Endothelial cell of umbilical vein (primary cell): ENCODE data around the gene CYFIP2. TPM values are rescaled to one million over a fixed set of nuclear protein-coding genes. Genes with fewer than 3 reads are reported as not detected.

Experiments
- BruUV-seq: library from RNA; stranded (reverse); fragments of 400-500 nt; replicated peaks from 2 replicates; lab custom pipeline; 2021; lab: Mats Ljungman, UMichigan
- CTCF ChIA-PET: fragments of 300-600, 350-600 bp; sonication (Branson Sonifier 250); formaldehyde crosslinking; loops from one replicate; lab custom pipeline; 2021; ENCODE audit warnings: antibody characterized with exemption, inconsistent platforms; lab: Charles Lee
- POLR2A ChIA-PET: fragments of 300-600, 350-600 bp; sonication (Branson Sonifier 250); formaldehyde crosslinking; loops from one replicate; lab custom pipeline; 2021; ENCODE audit warnings: antibody characterized with exemption, inconsistent platforms; lab: Charles Lee
- DNase-seq: peaks from one replicate; pipeline ENCODE4 v3.0.0-alpha.2; 2011; ENCODE audit warnings: low read depth, low spot score
- FAIRE-seq: peaks from 2 replicates; lab custom pipeline; 2011; peaks lifted over from hg19 to GRCh38; lab: Jason Lieb, UNC
- H2AFZ ChIP-seq: 2 replicates; pipeline ENCODE4 v1.6.0; 2012; ENCODE audit warnings: low read depth, low read length, control low read depth, inconsistent platforms
- H3K27ac ChIP-seq: 2 replicates; pipeline ENCODE4 v1.5.1; 2011; ENCODE audit warnings: low read depth, mild to moderate bottlenecking, control low read depth, low read length, moderate library complexity; ENCODE audit not compliant: insufficient read depth
- H3K27me3 ChIP-seq, 2 experiments: 2 replicates each; pipeline versions ENCODE4 v1.6.0 to v1.6.1; 2011; ENCODE audit warnings: low read length in 2 of 2, mixed read lengths in 1 of 2; ENCODE audit not compliant: control insufficient read depth in 2 of 2, insufficient read depth in 2 of 2
- H3K36me3 ChIP-seq, 2 experiments: 2 replicates in 1 of 2; 3 replicates in 1 of 2; pipeline ENCODE4 v1.5.1; 2011; ENCODE audit warnings: low read length in 2 of 2, mild to moderate bottlenecking in 1 of 2, moderate library complexity in 1 of 2; ENCODE audit not compliant: control insufficient read depth in 2 of 2, insufficient read depth in 2 of 2; ENCODE audit errors: extremely low read depth in 1 of 2
- H3K4me1 ChIP-seq: 3 replicates; pipeline ENCODE4 v1.5.1; 2011; ENCODE audit warnings: mild to moderate bottlenecking, low read length; ENCODE audit not compliant: control insufficient read depth, insufficient read depth; ENCODE audit errors: extremely low read depth
- H3K4me2 ChIP-seq: 2 replicates; pipeline ENCODE4 v1.6.1; 2011; ENCODE audit warnings: low read length, control low read depth, mixed read lengths; ENCODE audit not compliant: insufficient read depth
- H3K4me3 ChIP-seq, 3 experiments: fragments of 200-600 bp in 1 of 3; sonication (generic), shearing (Covaris generic) in 1 of 3; replicated peaks in 1 of 3; 2 replicates each; pipeline ENCODE4 v1.5.1; 2011 to 2016; ENCODE audit warnings: control low read depth in 3 of 3, low read length in 3 of 3, mild to moderate bottlenecking in 2 of 3, inconsistent platforms in 1 of 3, low read depth in 1 of 3, moderate library complexity in 1 of 3; ENCODE audit not compliant: insufficient read depth in 1 of 3
- H3K79me2 ChIP-seq: 2 replicates; pipeline ENCODE4 v1.6.0; 2012; ENCODE audit warnings: low read length, inconsistent platforms; ENCODE audit not compliant: control insufficient read depth, insufficient read depth
- H3K9ac ChIP-seq: replicated peaks from 2 replicates; pipeline ENCODE3; 2011; ENCODE audit warnings: low read length, control low read depth; ENCODE audit not compliant: insufficient read depth; ENCODE audit errors: extremely low read depth
- H3K9me1 ChIP-seq: replicated peaks from 3 replicates; pipeline ENCODE4 v1.6.0; 2011; ENCODE audit warnings: mild to moderate bottlenecking, low read length; ENCODE audit not compliant: control insufficient read depth, insufficient read depth; ENCODE audit errors: extremely low read depth
- H3K9me3 ChIP-seq: replicated peaks from 2 replicates; pipeline ENCODE4 v1.5.1; 2012; ENCODE audit warnings: low read length, inconsistent platforms; ENCODE audit not compliant: control insufficient read depth, insufficient read depth
- H4K20me1 ChIP-seq: replicated peaks from 2 replicates; pipeline ENCODE3; 2011; ENCODE audit warnings: mild to moderate bottlenecking, low read length; ENCODE audit not compliant: control insufficient read depth, insufficient read depth; ENCODE audit errors: extremely low read depth
- EZH2 ChIP-seq: IDR thresholded peaks from 2 replicates; pipeline ENCODE4 v1.6.1; 2012; ENCODE audit warnings: borderline replicate concordance, low read depth, mild to moderate bottlenecking, moderate library complexity, low read length, inconsistent platforms; ENCODE audit not compliant: severe bottlenecking
- FOS ChIP-seq: IDR thresholded peaks from 2 replicates; pipeline ENCODE4 v1.6.1; 2011; ENCODE audit warnings: mild to moderate bottlenecking, low read length, moderate library complexity, borderline replicate concordance; ENCODE audit not compliant: insufficient read depth
- GATA2 ChIP-seq: IDR thresholded peaks from 2 replicates; pipeline ENCODE4 v1.7.0; 2011; ENCODE audit warnings: low read depth, mild to moderate bottlenecking, moderate library complexity, mixed read lengths, low read length; ENCODE audit not compliant: insufficient read length, insufficient read depth
- JUN ChIP-seq: IDR thresholded peaks from 2 replicates; pipeline ENCODE4 v1.6.1; 2011; ENCODE audit warnings: borderline replicate concordance, low read depth; ENCODE audit not compliant: insufficient read length, insufficient read depth
- MYC ChIP-seq: IDR thresholded peaks from one replicate; pipeline ENCODE4 v1.6.1; 2011; ENCODE audit warnings: mild to moderate bottlenecking, low read depth, low read length
- POLR2A ChIP-seq: IDR thresholded peaks from 2 replicates; pipeline ENCODE4 v1.6.1; 2012; ENCODE audit warnings: low read depth, mild to moderate bottlenecking, control low read depth, low read length
- POLR2AphosphoS5 ChIP-seq: IDR thresholded peaks from 2 replicates; pipeline ENCODE4 v1.6.1; 2012; ENCODE audit warnings: low read depth, mild to moderate bottlenecking, control low read depth, low read length, moderate library complexity; ENCODE audit not compliant: insufficient read depth
- dilution Hi-C: fragments of 300-500 bp; cut with MboI; formaldehyde crosslinking; loops from one replicate; pipeline ENCODE4 v1.15.0; 2019; ENCODE audit warnings: low sequenced_read_pairs; ENCODE audit not compliant: extremely low pct_ligation_motif_present
- intact Hi-C: fragments of 100-400 bp; cut with micrococcal nuclease; formaldehyde crosslinking; loops from one replicate; pipeline ENCODE4 v1.10.0; 2022
- polyA plus RNA-seq, 4 experiments: library from polyadenylated mRNA; depleted of rRNA in 3 of 4; stranded (reverse) in 3 of 4; unstranded in 1 of 4; fragments of >200 nt; gene quantifications; 2 replicates each; pipeline versions ENCODE4 v1.2.1 to v1.2.3, GENCODE V29; 2011 to 2012; ENCODE audit warnings: missing spikeins in 1 of 4
- total RNA-seq: library from RNA; stranded (reverse); gene quantifications from 2 replicates; pipeline ENCODE4 v1.2.3, GENCODE V29; 2021
- TF ChIP-seq, protein P1 (sequence below), 2 donors: IDR thresholded peaks; 1 replicate in 1 of 2; 2 replicates in 1 of 2; pipeline ENCODE4 v1.5.1; 2011; ENCODE audit warnings: low read length in 2 of 2, mild to moderate bottlenecking in 2 of 2, moderate library complexity in 2 of 2, control low read depth in 1 of 2, inconsistent platforms in 1 of 2, low read depth in 1 of 2; ENCODE audit not compliant: insufficient read depth in 1 of 2; ENCODE audit errors: extremely low read depth in 1 of 2
- TF ChIP-seq, protein P2 (sequence below): IDR thresholded peaks from 2 replicates; pipeline ENCODE4 v1.6.1; 2011; ENCODE audit not compliant: insufficient read depth, insufficient read length

Gene CYFIP2
- total and polyA plus RNA-seq, 2 donors (not counting 3 experiments of a cell fraction or from before 2014, with no cell fraction given), result 9.2 to 22.4 TPM

DNA sequence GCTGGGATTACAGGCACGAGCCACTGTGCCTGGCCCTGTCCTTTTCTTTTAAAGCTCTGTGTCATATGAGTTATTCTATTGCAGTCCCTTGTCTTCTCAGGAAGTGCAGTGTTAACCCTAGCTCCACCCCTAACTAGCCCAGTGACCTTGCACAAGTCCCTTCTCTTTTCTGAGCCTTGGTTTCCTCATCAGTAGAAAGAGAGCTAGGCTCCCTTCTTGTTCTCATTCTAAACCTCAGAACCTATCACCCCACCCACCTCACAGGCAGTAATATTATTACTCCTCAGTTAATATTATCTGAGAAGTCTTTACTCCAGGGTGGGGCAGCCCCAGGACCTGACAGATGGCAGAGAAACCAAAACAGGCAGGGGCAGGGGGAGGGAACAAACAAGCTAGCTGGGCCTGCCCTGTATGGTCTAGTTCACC is 7.2 kb downstream of the CYFIP2 start:
- ChIA-PET POLR2A (no interaction called here), CTCF (no interaction called here)
- Histone ChIP-seq H3K27me3 (peaks cover 0 to 3% of the 10 kb centered on the region in 2 experiments), H2AFZ (no peak overlapping the region), H3K9ac (no peak overlapping the region), H3K4me2 (no peak overlapping the region), H3K4me3 (no peak overlapping the region), H3K9me3 (no peaks in the 10 kb centered on the region), H3K27ac (no peak overlapping the region), H3K4me1 (no peaks in the 10 kb centered on the region), H3K9me1 (no peaks in the 10 kb centered on the region), H3K79me2 (no peaks in the 10 kb centered on the region), H4K20me1 (no peaks in the 10 kb centered on the region), H3K36me3 (no peaks in the 10 kb centered on the region)
- no peak for DNase-seq
- dilution Hi-C loops (no loop called here), intact Hi-C loops (no loop called here)
- no peak for FAIRE-seq
- TF ChIP-seq, protein P1, sequence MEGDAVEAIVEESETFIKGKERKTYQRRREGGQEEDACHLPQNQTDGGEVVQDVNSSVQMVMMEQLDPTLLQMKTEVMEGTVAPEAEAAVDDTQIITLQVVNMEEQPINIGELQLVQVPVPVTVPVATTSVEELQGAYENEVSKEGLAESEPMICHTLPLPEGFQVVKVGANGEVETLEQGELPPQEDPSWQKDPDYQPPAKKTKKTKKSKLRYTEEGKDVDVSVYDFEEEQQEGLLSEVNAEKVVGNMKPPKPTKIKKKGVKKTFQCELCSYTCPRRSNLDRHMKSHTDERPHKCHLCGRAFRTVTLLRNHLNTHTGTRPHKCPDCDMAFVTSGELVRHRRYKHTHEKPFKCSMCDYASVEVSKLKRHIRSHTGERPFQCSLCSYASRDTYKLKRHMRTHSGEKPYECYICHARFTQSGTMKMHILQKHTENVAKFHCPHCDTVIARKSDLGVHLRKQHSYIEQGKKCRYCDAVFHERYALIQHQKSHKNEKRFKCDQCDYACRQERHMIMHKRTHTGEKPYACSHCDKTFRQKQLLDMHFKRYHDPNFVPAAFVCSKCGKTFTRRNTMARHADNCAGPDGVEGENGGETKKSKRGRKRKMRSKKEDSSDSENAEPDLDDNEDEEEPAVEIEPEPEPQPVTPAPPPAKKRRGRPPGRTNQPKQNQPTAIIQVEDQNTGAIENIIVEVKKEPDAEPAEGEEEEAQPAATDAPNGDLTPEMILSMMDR (IDR thresholded peaks at IDR 0.05; ENCODE audit: extremely low read depth in 1 of 2, insufficient read depth in 1 of 2, low read depth in 1 of 2, low read length in 2 of 2), result no peak
- no peak for TF ChIP-seq EZH2
- no peak for TF ChIP-seq GATA2
- TF ChIP-seq FOS, result no peak
- TF ChIP-seq MYC, result no peak
- no peak for TF ChIP-seq POLR2A
- TF ChIP-seq JUN, result no peak
- TF ChIP-seq POLR2AphosphoS5, result no peak
- TF ChIP-seq, protein P2, sequence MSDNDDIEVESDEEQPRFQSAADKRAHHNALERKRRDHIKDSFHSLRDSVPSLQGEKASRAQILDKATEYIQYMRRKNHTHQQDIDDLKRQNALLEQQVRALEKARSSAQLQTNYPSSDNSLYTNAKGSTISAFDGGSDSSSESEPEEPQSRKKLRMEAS, result no peak
- no TSS peak for BruUV-seq
